DND-41 (cell line): Measurements from ENCODE around the gene HLCS.

Experiments
- ATAC-seq: fragments of 200-7000 bp; cut with Tn5 transposase; 3 replicates; pipeline ENCODE4 v1.9.1; 2021; ENCODE audit warnings: low read depth; ENCODE audit not compliant: insufficient read depth
- DNase-seq: peaks from one replicate; pipeline ENCODE4 v3.0.0-alpha.2; 2020
- H2AFZ ChIP-seq: 2 replicates; pipeline ENCODE4 v1.6.0; 2012; ENCODE audit warnings: low read depth, low read length
- H3K27ac ChIP-seq: 2 replicates; pipeline ENCODE4 v1.5.1; 2012; ENCODE audit warnings: low read length, inconsistent platforms
- H3K27me3 ChIP-seq: fragments of 200-600 bp; sonication (generic); 2 replicates; pipeline ENCODE4 v1.6.0; 2012; ENCODE audit warnings: low read length, mild to moderate bottlenecking, inconsistent platforms; ENCODE audit not compliant: insufficient read depth, poor library complexity
- H3K36me3 ChIP-seq: 2 replicates; pipeline ENCODE4 v1.5.1; 2012; ENCODE audit warnings: low read length, inconsistent platforms; ENCODE audit not compliant: insufficient read depth
- H3K4me1 ChIP-seq: 2 replicates; pipeline ENCODE4 v1.5.1; 2012; ENCODE audit warnings: mild to moderate bottlenecking, low read length; ENCODE audit not compliant: insufficient read depth
- H3K4me2 ChIP-seq: 2 replicates; pipeline ENCODE4 v1.6.0; 2012; ENCODE audit warnings: mild to moderate bottlenecking, moderate library complexity, low read length, inconsistent platforms; ENCODE audit not compliant: insufficient read depth
- H3K4me3 ChIP-seq, 2 experiments: fragments of 200-600 bp in 1 of 2; shearing (Covaris generic) in 1 of 2; 2 replicates each; pipeline ENCODE4 v1.5.1; 2012 to 2016; ENCODE audit warnings: inconsistent platforms in 2 of 2, low read length in 2 of 2, mild to moderate bottlenecking in 2 of 2, low read depth in 1 of 2, moderate library complexity in 1 of 2
- H3K79me2 ChIP-seq: 2 replicates; pipeline ENCODE4 v1.6.0; 2012; ENCODE audit warnings: low read length, inconsistent platforms; ENCODE audit not compliant: insufficient read depth
- H3K9ac ChIP-seq: 2 replicates; pipeline ENCODE4 v1.6.0; 2012; ENCODE audit warnings: low read depth, mild to moderate bottlenecking, inconsistent platforms, low read length, moderate library complexity
- H3K9me3 ChIP-seq: 2 replicates; pipeline ENCODE4 v1.5.1; 2012; ENCODE audit warnings: low read length, moderate library complexity, mild to moderate bottlenecking, inconsistent platforms; ENCODE audit not compliant: insufficient read depth, severe bottlenecking
- H4K20me1 ChIP-seq: 2 replicates; pipeline ENCODE4 v1.6.0; 2012; ENCODE audit warnings: low read length; ENCODE audit not compliant: insufficient read depth
- CTCF ChIP-seq: IDR thresholded peaks from 2 replicates; pipeline ENCODE4 v1.5.1; 2012; ENCODE audit warnings: borderline replicate concordance, low read length, moderate library complexity, mild to moderate bottlenecking; ENCODE audit not compliant: poor library complexity, severe bottlenecking; ENCODE audit errors: extremely low read depth
- EZH2 ChIP-seq: IDR thresholded peaks from 3 replicates; pipeline ENCODE4 v1.6.1; 2012; ENCODE audit warnings: borderline replicate concordance, low read depth, mild to moderate bottlenecking, moderate library complexity, low read length, inconsistent platforms; ENCODE audit not compliant: severe bottlenecking

HLCS gene

GRCh38 chr21:36718951-36719501, 247.4 kb downstream of the HLCS start:
- H3K4me3 ChIP-seq, result no peak overlapping the region
- no peak overlapping the region for H3K27ac ChIP-seq
- TF ChIP-seq CTCF (no peak), EZH2 (no peak)
- no peaks in the 10 kb centered on the region for H4K20me1 ChIP-seq
- peak; percentile 1 for DNase-seq
- H2AFZ ChIP-seq, result no peak overlapping the region
- H3K9ac ChIP-seq, result no peak overlapping the region
- H3K9me3 ChIP-seq, result no peaks in the 10 kb centered on the region
- no peaks in the 10 kb centered on the region for H3K27me3 ChIP-seq
- no peak overlapping the region for H3K4me2 ChIP-seq
- no peaks in the 10 kb centered on the region for H3K36me3 ChIP-seq
- no peaks in the 10 kb centered on the region for H3K79me2 ChIP-seq
- no peak for ATAC-seq
- no peaks in the 10 kb centered on the region for H3K4me1 ChIP-seq

GRCh38 chr21:36717976-36718375, 248.5 kb downstream of the HLCS start:
- Histone ChIP-seq H2AFZ (no peak overlapping the region), H3K27ac (no peak overlapping the region), H3K9ac (no peak overlapping the region), H3K4me1 (no peaks in the 10 kb centered on the region), H3K4me2 (no peak overlapping the region), H3K79me2 (no peaks in the 10 kb centered on the region), H3K36me3 (no peaks in the 10 kb centered on the region), H3K9me3 (no peaks in the 10 kb centered on the region), H3K4me3 (no peak overlapping the region), H4K20me1 (no peaks in the 10 kb centered on the region), H3K27me3 (no peaks in the 10 kb centered on the region)
- ATAC-seq, result no peak
- DNase-seq, result no peak
- no peak for TF ChIP-seq EZH2
- TF ChIP-seq CTCF, result no peak

GRCh38 chr21:36716836-36717235, 249.6 kb downstream of the HLCS start:
- H3K27ac ChIP-seq, result no peak overlapping the region

More at GRCh38 chr21:36716836-36717235, 249.6 kb downstream of the HLCS start:
- Histone ChIP-seq H3K27me3 (no peaks in the 10 kb centered on the region), H3K79me2 (no peaks in the 10 kb centered on the region), H3K4me3 (no peak overlapping the region), H4K20me1 (no peaks in the 10 kb centered on the region), H3K36me3 (no peaks in the 10 kb centered on the region), H3K4me1 (no peaks in the 10 kb centered on the region), H3K4me2 (no peak overlapping the region), H3K9me3 (no peaks in the 10 kb centered on the region), H2AFZ (no peak overlapping the region), H3K9ac (no peak overlapping the region)
- DNase-seq, result no peak
- no peak for ATAC-seq
- TF ChIP-seq CTCF (no peak), EZH2 (no peak)
